Measurements from ENCODE around the gene AKAP7.
"Not testable (repeated sequence)": the region's sequence is repeated elsewhere in the genome, so short reads cannot be mapped to it uniquely, and the experiment has no call there.

AKAP7 gene

GRCh38 chr6:131135244-131136020 lies at the start of gene AKAP7:
Gene AKAP7 (plus strand): TSS chr6:131135467. CDS start chr6:131135764, 297 bp downstream.
- peak; percentile 81 for DNase-seq (ENCODE audit: low spot score)

GRCh38 chr6:131090339-131090738 lies 44.9 kb upstream of the AKAP7 start:
- not testable (repeated sequence) for DNase-seq (ENCODE audit: low spot score)

GRCh38 chr6:131091944-131092343 lies 43.3 kb upstream of the AKAP7 start:
- DNase-seq (ENCODE audit: low spot score): not testable (repeated sequence)

- DNase-seq (ENCODE audit: low spot score): no peak
Observed at GRCh38 chr6:131093334-131093733, 41.9 kb upstream of the AKAP7 start.

- no peak for DNase-seq (ENCODE audit: low spot score)
Observed at GRCh38 chr6:131096786-131097185, 38.5 kb upstream of the AKAP7 start.

- DNase-seq (ENCODE audit: low spot score): no peak
Observed at GRCh38 chr6:131101911-131102680, 33.2 kb upstream of the AKAP7 start.

- DNase-seq (ENCODE audit: low spot score): no peak
Observed at GRCh38 chr6:131103296-131103695, 32.0 kb upstream of the AKAP7 start.

GRCh38 chr6:131103901-131104300 lies 31.4 kb upstream of the AKAP7 start:
- DNase-seq (ENCODE audit: low spot score): peak; percentile 16

- no peak for DNase-seq (ENCODE audit: low spot score)
Observed at GRCh38 chr6:131107151-131107550, 28.1 kb upstream of the AKAP7 start.

GRCh38 chr6:131112249-131112648 lies 23.0 kb upstream of the AKAP7 start:
- DNase-seq (ENCODE audit: low spot score): no peak

GRCh38 chr6:131115651-131116050 lies 19.6 kb upstream of the AKAP7 start:
- no peak for DNase-seq (ENCODE audit: low spot score)

GRCh38 chr6:131116321-131116720 lies 18.9 kb upstream of the AKAP7 start:
- DNase-seq (ENCODE audit: low spot score): no peak

- peak; percentile 65 for DNase-seq (ENCODE audit: low spot score)
Observed at GRCh38 chr6:131116755-131117360, 18.4 kb upstream of the AKAP7 start.

GRCh38 chr6:131117878-131118277 lies 17.4 kb upstream of the AKAP7 start:
- no peak for DNase-seq (ENCODE audit: low spot score)

- no peak for DNase-seq (ENCODE audit: low spot score)
Observed at GRCh38 chr6:131122007-131122406, 13.3 kb upstream of the AKAP7 start.

GRCh38 chr6:131122516-131122915 lies 12.8 kb upstream of the AKAP7 start:
- no peak for DNase-seq (ENCODE audit: low spot score)

GRCh38 chr6:131124336-131125071 lies 10.8 kb upstream of the AKAP7 start:
- no peak for DNase-seq (ENCODE audit: low spot score)

- DNase-seq (ENCODE audit: low spot score): no peak
Observed at GRCh38 chr6:131125431-131125830, 9.8 kb upstream of the AKAP7 start.

- no peak for DNase-seq (ENCODE audit: low spot score)
Observed at GRCh38 chr6:131129689-131130553, 5.3 kb upstream of the AKAP7 start.

GRCh38 chr6:131130554-131130940 lies 4.7 kb upstream of the AKAP7 start:
- DNase-seq (ENCODE audit: low spot score): no peak

- no peak for DNase-seq (ENCODE audit: low spot score)
Observed at GRCh38 chr6:131132360-131132759, 2.9 kb upstream of the AKAP7 start.

Measured in globus pallidus (tissue), 1 donor.